H1 (cell line): ENCODE results near the gene ORAI1. TPM values are rescaled to one million over a fixed set of nuclear protein-coding genes. Genes with fewer than 3 reads are reported as not detected.

Experiments used
- ZNF274 ChIP-seq: IDR thresholded peaks from 2 replicates; pipeline ENCODE4 v1.7.0; 2012; ENCODE audit warnings: low read length, borderline replicate concordance; ENCODE audit errors: extremely low read depth
- polyA plus RNA-seq, 7 experiments: library from polyadenylated mRNA; depleted of rRNA in 3 of 7; stranded (reverse) in 5 of 7; unstranded in 2 of 7; fragments of >200 nt in 5 of 7; fragments of 200-250 nt in 2 of 7; gene quantifications; 1 replicate in 5 of 7; 2 replicates in 1 of 7; 4 replicates in 1 of 7; pipeline versions ENCODE4 v1.2.1 to v1.2.3, GENCODE V29; 2011 to 2013; ENCODE audit warnings: missing spikeins in 2 of 7, mixed read lengths in 2 of 7
- total RNA-seq: library from RNA; stranded (reverse); fragmentation: NEBNext Ultra II Directional; extraction: Animal tissue kit (Norgen Biotek cat#: 25700); gene quantifications from 2 replicates; pipeline ENCODE4 v1.2.1, GENCODE V29; 2021
- TF ChIP-seq, protein P1 (sequence below): IDR thresholded peaks from 2 replicates; pipeline ENCODE4 v1.6.1; 2012; ENCODE audit warnings: low read length, inconsistent platforms

The ORAI1 gene
- total and polyA plus RNA-seq, 2 of the 8 experiments (the other 6 are each of a cell fraction or from before 2014, with no cell fraction given) = 29.9 to 71.5 TPM

- TF ChIP-seq, protein P1, sequence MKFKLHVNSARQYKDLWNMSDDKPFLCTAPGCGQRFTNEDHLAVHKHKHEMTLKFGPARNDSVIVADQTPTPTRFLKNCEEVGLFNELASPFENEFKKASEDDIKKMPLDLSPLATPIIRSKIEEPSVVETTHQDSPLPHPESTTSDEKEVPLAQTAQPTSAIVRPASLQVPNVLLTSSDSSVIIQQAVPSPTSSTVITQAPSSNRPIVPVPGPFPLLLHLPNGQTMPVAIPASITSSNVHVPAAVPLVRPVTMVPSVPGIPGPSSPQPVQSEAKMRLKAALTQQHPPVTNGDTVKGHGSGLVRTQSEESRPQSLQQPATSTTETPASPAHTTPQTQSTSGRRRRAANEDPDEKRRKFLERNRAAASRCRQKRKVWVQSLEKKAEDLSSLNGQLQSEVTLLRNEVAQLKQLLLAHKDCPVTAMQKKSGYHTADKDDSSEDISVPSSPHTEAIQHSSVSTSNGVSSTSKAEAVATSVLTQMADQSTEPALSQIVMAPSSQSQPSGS = no peak
- TF ChIP-seq ZNF274 = no peak
These were observed 22.2 kb downstream of the ORAI1 start (continued) for GRCh38 chr12:121648458-121649028.
